GM12891 (cell line): ENCODE results near the gene RASGRP1. TPM values are rescaled to one million over a fixed set of nuclear protein-coding genes. Genes with fewer than 3 reads are reported as not detected.

Source experiments
- DNase-seq: peaks from one replicate; pipeline ENCODE4 v3.0.0; 2011; ENCODE audit warnings: low spot score; ENCODE audit not compliant: insufficient read length
- FAIRE-seq: peaks from 2 replicates; lab custom pipeline; 2011; peaks lifted over from hg19 to GRCh38; lab: Jason Lieb, UNC
- PAX5 ChIP-seq: IDR thresholded peaks from 2 replicates; pipeline ENCODE4 v1.6.1; 2011; ENCODE audit warnings: low read length, moderate library complexity, mild to moderate bottlenecking; ENCODE audit not compliant: insufficient read depth, severe bottlenecking
- POLR2A ChIP-seq: IDR thresholded peaks from 2 replicates; pipeline ENCODE4 v1.6.1; 2011; ENCODE audit warnings: low read depth, low read length, control low read depth
- POLR2AphosphoS5 ChIP-seq: IDR thresholded peaks from 2 replicates; pipeline ENCODE4 v1.6.1; 2011; ENCODE audit warnings: low read depth, low read length, control low read depth
- POU2F2 ChIP-seq: IDR thresholded peaks from 2 replicates; pipeline ENCODE4 v1.6.1; 2011; ENCODE audit warnings: low read depth, mild to moderate bottlenecking, control low read depth, low read length, moderate library complexity
- SPI1 ChIP-seq: IDR thresholded peaks from 2 replicates; pipeline ENCODE4 v1.6.1; 2011; ENCODE audit warnings: low read depth, low read length, control low read depth
- TAF1 ChIP-seq: IDR thresholded peaks from 2 replicates; pipeline ENCODE4 v1.6.1; 2011; ENCODE audit warnings: low read depth, low read length, control low read depth
- polyA plus RNA-seq: library from polyadenylated mRNA; unstranded; fragments of >200 nt; gene quantifications from one replicate; pipeline ENCODE4 v1.2.1, GENCODE V29; 2012; ENCODE audit warnings: low read depth, missing spikeins, inconsistent platforms; ENCODE audit not compliant: missing spikeins

The RASGRP1 gene
- 6.3 TPM for polyA plus RNA-seq

- FAIRE-seq (peak; percentile 98), DNase-seq (peak; percentile 73)
- no peak for TF ChIP-seq SPI1
- TF ChIP-seq TAF1, result peak; percentile 64
Observed at GRCh38 chr15:38564557-38565286, at the start of gene RASGRP1. Gene RASGRP1 (minus strand): TSS chr15:38564814. CDS start chr15:38564628, 186 bp downstream.

GRCh38 chr15:38613085-38613484 lies 48.5 kb upstream of the RASGRP1 start:
- TF ChIP-seq POU2F2 (no peak), POLR2AphosphoS5 (no peak), SPI1 (no peak), TAF1 (no peak), POLR2A (no peak), PAX5 (no peak)
- FAIRE-seq (no peak), DNase-seq (no peak)

- TF ChIP-seq POU2F2, result no peak
- TF ChIP-seq SPI1, result no peak
- TF ChIP-seq TAF1, result no peak
- TF ChIP-seq PAX5, result no peak
- no peak for TF ChIP-seq POLR2AphosphoS5
- no peak for TF ChIP-seq POLR2A
- FAIRE-seq (no peak), DNase-seq (no peak)
Observed at GRCh38 chr15:38612159-38612863, 47.7 kb upstream of the RASGRP1 start.

- DNase-seq (no peak), FAIRE-seq (no peak)
- TF ChIP-seq PAX5 (no peak), SPI1 (no peak), POU2F2 (no peak), TAF1 (no peak), POLR2A (no peak), POLR2AphosphoS5 (no peak)
Observed at GRCh38 chr15:38611228-38611627, 46.6 kb upstream of the RASGRP1 start.

GRCh38 chr15:38610748-38611147 lies 46.1 kb upstream of the RASGRP1 start:
- TF ChIP-seq PAX5 (no peak), POLR2AphosphoS5 (no peak), POU2F2 (no peak), TAF1 (no peak), POLR2A (no peak), SPI1 (no peak)

GRCh38 chr15:38609097-38609738 lies 44.6 kb upstream of the RASGRP1 start:
- no peak for DNase-seq
- FAIRE-seq, result peak; percentile 23
- TF ChIP-seq PAX5, result no peak
- no peak for TF ChIP-seq POLR2A

More at GRCh38 chr15:38610748-38611147, 46.1 kb upstream of the RASGRP1 start:
- DNase-seq, result no peak
- FAIRE-seq, result peak; percentile 55

- FAIRE-seq, result no peak
- no peak for DNase-seq
- TF ChIP-seq POLR2A (no peak), SPI1 (no peak), TAF1 (no peak), POLR2AphosphoS5 (no peak), PAX5 (no peak), POU2F2 (no peak)
Observed at GRCh38 chr15:38608682-38609081, 44.1 kb upstream of the RASGRP1 start.

GRCh38 chr15:38605744-38606143 lies 41.1 kb upstream of the RASGRP1 start:
- TF ChIP-seq POLR2A, result no peak
- TF ChIP-seq TAF1, result no peak
- TF ChIP-seq PAX5, result no peak
- no peak for FAIRE-seq
- DNase-seq, result no peak

- no peak for TF ChIP-seq PAX5
- no peak for TF ChIP-seq TAF1
- no peak for TF ChIP-seq SPI1
- DNase-seq, result no peak
- FAIRE-seq, result no peak
Observed at GRCh38 chr15:38603672-38604071, 39.1 kb upstream of the RASGRP1 start.

- no peak for FAIRE-seq
- DNase-seq, result no peak
- no peak for TF ChIP-seq POU2F2
- no peak for TF ChIP-seq SPI1
- no peak for TF ChIP-seq POLR2AphosphoS5
- TF ChIP-seq TAF1, result no peak
- TF ChIP-seq PAX5, result no peak
- no peak for TF ChIP-seq POLR2A
Observed at GRCh38 chr15:38602910-38603670, 38.5 kb upstream of the RASGRP1 start.
